ENCODE data around the gene SLC39A11.

DNA sequence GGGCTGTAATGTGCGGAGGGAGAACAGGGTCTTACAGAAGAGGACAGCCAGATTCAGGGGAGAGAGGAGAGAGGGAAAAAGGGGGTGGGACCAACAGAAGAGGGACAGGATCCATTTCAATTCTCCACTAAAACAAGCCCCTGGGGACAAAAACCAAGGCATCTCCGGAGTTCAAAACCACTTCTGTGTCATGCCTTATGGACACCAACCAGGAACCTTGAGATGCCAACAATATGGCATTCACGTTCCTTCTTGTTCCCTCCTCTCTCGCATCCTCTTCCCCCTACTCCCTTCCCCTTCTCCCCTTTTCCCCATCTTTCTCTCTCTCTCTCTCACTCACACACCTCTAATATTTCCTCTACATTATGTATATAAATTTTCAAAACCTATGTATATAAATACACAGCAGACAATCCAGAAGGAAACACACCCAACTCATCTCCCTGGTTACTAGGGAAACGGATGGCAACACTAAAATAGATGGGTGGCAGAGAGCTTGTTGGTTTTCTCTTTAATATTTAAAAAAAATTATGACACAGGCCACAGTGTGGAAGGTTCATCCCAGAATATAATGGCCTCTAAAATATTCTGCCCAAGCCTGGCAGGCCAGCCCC is 123.1 kb downstream of the SLC39A11 start:
- TF ChIP-seq ZMAT3 (CRISPR knock-in tag; conservative IDR thresholded peaks at IDR 0.05): no peak
- no peak for TF ChIP-seq POLR2AphosphoS5 (IDR thresholded peaks at IDR 0.05; ENCODE audit: low read depth, low read length)
- no peak for TF ChIP-seq ZKSCAN5 (CRISPR knock-in tag; IDR thresholded peaks at IDR 0.05)
- no peak for TF ChIP-seq SMC3 (IDR thresholded peaks at IDR 0.05; ENCODE audit: low read length)
- TF ChIP-seq POLR2A (IDR thresholded peaks at IDR 0.05; ENCODE audit: insufficient read depth in 1 of 2, low read depth in 2 of 2, low read length in 2 of 2): no peak
- no peak for TF ChIP-seq HIVEP1 (CRISPR knock-in tag; IDR thresholded peaks at IDR 0.05)
- TF ChIP-seq CTCF (CRISPR knock-in tag; IDR thresholded peaks at IDR 0.05): no peak
- no peak for TF ChIP-seq FOXP4 (CRISPR knock-in tag; IDR thresholded peaks at IDR 0.05)
- no peak for TF ChIP-seq CBX1 (IDR thresholded peaks at IDR 0.05; ENCODE audit: low read depth)
- no peak for TF ChIP-seq RAD21 (CRISPR knock-in tag; IDR thresholded peaks at IDR 0.05)

Measured in HepG2 (cell line).